ENCODE measurements around the gene RTP1. TPM values are rescaled to one million over a fixed set of nuclear protein-coding genes. Genes with fewer than 3 reads are reported as not detected.
"Not testable (repeated sequence)": the region's sequence is repeated elsewhere in the genome, so short reads cannot be mapped to it uniquely, and the experiment has no call there.

Gene RTP1
- total and polyA plus RNA-seq, 10 donors, result not detected

DNA sequence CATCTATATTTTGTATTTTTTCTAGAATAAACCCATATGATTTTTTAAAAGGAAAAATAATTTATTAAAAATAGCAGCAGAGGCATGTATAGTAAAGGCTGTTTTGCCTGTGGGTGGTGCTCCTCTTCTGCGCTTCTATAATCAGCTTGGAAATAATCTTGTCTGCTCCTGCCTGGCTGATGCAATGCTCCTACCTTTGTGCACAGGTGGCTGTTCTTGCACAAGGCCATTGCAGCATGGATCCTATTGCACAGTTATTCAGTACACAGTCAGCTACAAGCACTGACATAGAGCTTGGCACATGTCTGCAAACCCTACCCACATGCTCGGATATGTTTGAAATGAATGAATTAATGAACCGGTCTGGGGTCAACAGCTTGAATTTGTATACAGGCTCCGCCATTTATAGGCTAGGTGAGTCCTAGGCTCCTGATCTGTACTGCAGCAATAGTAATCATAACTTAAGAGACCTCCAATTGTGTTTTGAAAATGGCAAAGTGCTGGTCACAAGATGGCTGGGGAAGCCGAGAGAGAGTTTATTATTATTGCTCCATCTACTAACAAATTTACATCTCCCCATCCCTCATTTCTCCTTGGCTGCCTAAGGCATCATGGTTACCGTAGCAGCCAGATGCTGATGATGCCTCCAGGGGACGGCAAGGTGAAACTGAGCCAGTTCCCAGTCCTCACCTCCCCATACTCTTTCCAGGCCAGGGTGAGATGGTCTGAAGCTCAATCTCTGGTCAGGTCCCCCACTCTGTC, 532 bp upstream of the RTP1 start:
- intact Hi-C loops (cut with DNase I; ENCODE audit: low total_unique reads), result no loop called here
- no peak for DNase-seq
- no peak for TF ChIP-seq POLR2A (IDR thresholded peaks at IDR 0.05)
- TF ChIP-seq POLR2AphosphoS5 (IDR thresholded peaks at IDR 0.05), result no peak
- TF ChIP-seq CTCF (IDR thresholded peaks at IDR 0.05 in 8 of 11, conservative IDR thresholded peaks at IDR 0.05 in 3 of 11), result no peak
- no peaks in the 10 kb centered on the region for H3K36me3 ChIP-seq
- 77 to 91% (median 85%) methylated on average over 7 of the region's 7 CpGs for WGBS, 5 donors
- H3K27ac ChIP-seq, result no peak overlapping the region
- no peak overlapping the region for H3K4me3 ChIP-seq
- H3K27me3 ChIP-seq (replicated peaks in 1 of 7), result peaks cover 0 to 41% (median 0%) of the 10 kb centered on the region in 7 donors
- no peaks in the 10 kb centered on the region for H3K4me1 ChIP-seq
- no peaks in the 10 kb centered on the region for H3K9me3 ChIP-seq

- Histone ChIP-seq H3K36me3 (no peaks in the 10 kb centered on the region), H3K4me1 (no peaks in the 10 kb centered on the region), H3K4me3 (no peak overlapping the region), H3K27me3 (replicated peaks in 1 of 7) (peaks cover 0 to 30% (median 0%) of the 10 kb centered on the region in 7 donors), H3K27ac (no peak overlapping the region), H3K9me3 (no peaks in the 10 kb centered on the region)
- DNase-seq, result no peak
- 66 to 86% (median 79%) methylated on average over 4 of the region's 4 CpGs for WGBS, 5 donors
- intact Hi-C loops (cut with DNase I; ENCODE audit: low total_unique reads), result no loop called here
- no peak for TF ChIP-seq CTCF (IDR thresholded peaks at IDR 0.05 in 8 of 11, conservative IDR thresholded peaks at IDR 0.05 in 3 of 11)
- no peak for TF ChIP-seq POLR2AphosphoS5 (IDR thresholded peaks at IDR 0.05)
- no peak for TF ChIP-seq POLR2A (IDR thresholded peaks at IDR 0.05)
Observed at GRCh38 chr3:187198490-187198889, 1.2 kb downstream of the RTP1 start.

DNA sequence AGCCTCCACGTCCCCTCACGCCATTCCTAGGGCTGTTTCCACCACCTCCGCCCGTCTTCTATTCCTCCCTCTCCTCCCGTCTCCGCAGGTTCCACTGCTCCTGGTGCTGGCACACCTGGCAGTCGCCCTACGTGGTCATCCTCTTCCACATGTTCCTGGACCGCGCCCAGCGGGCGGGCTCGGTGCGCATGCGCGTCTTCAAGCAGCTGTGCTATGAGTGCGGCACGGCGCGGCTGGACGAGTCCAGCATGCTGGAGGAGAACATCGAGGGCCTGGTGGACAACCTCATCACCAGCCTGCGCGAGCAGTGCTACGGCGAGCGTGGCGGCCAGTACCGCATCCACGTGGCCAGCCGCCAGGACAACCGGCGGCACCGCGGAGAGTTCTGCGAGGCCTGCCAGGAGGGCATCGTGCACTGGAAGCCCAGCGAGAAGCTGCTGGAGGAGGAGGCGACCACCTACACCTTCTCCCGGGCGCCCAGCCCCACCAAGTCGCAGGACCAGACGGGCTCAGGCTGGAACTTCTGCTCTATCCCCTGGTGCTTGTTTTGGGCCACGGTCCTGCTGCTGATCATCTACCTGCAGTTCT, 2.3 kb downstream of the RTP1 start:
- H3K9me3 ChIP-seq; H3K4me3 ChIP-seq; H3K27ac ChIP-seq; H3K4me1 ChIP-seq; H3K36me3 ChIP-seq; DNase-seq; intact Hi-C loops (cut with DNase I; ENCODE audit: low total_unique reads): not testable (repeated sequence)
- H3K27me3 ChIP-seq (replicated peaks in 1 of 7), result peaks cover 0 to 23% (median 0%) of the 10 kb centered on the region in 7 donors
- WGBS, 5 donors, result 91 to 97% (median 96%) methylated on average over 38 to 44 of the region's 44 CpGs

GRCh38 chr3:187205683-187206082, 8.4 kb downstream of the RTP1 start:
- Histone ChIP-seq H3K27me3 (replicated peaks in 1 of 7) (peaks cover 0 to 12% (median 0%) of the 10 kb centered on the region in 7 donors), H3K9me3 (peaks cover 0 to 7% (median 0%) of the 10 kb centered on the region in 8 donors), H3K27ac (no peak overlapping the region), H3K36me3 (no peaks in the 10 kb centered on the region), H3K4me3 (no peak overlapping the region), H3K4me1 (peaks cover 0 to 8% (median 1%) of the 10 kb centered on the region in 6 donors)
- no peak for DNase-seq
- WGBS, 5 donors, result 54 to 72% (median 69%) methylated on average over 2 of the region's 2 CpGs
- no peak for TF ChIP-seq POLR2A (IDR thresholded peaks at IDR 0.05)
- intact Hi-C loops (cut with DNase I; ENCODE audit: low total_unique reads), result no loop called here

- H3K4me1 ChIP-seq, result peaks cover 0 to 10% (median 3%) of the 10 kb centered on the region in 6 donors
- WGBS, 5 donors, result 81 to 96% (median 85%) methylated on average over 2 of the region's 2 CpGs
- H3K27ac ChIP-seq, result no peak overlapping the region
Observed at GRCh38 chr3:187207062-187207461, 9.8 kb downstream of the RTP1 start.

More at GRCh38 chr3:187207062-187207461, 9.8 kb downstream of the RTP1 start:
- TF ChIP-seq POLR2A (IDR thresholded peaks at IDR 0.05), result no peak
- TF ChIP-seq POLR2AphosphoS5 (IDR thresholded peaks at IDR 0.05), result no peak
- TF ChIP-seq CTCF (IDR thresholded peaks at IDR 0.05 in 8 of 11, conservative IDR thresholded peaks at IDR 0.05 in 3 of 11), result no peak
- intact Hi-C loops (cut with DNase I; ENCODE audit: low total_unique reads), result no loop called here
- no peaks in the 10 kb centered on the region for H3K36me3 ChIP-seq
- H3K27me3 ChIP-seq (replicated peaks in 1 of 7), result peaks cover 0 to 10% (median 0%) of the 10 kb centered on the region in 7 donors
- H3K4me3 ChIP-seq, result no peak overlapping the region
- H3K9me3 ChIP-seq, result peaks cover 0 to 7% (median 0%) of the 10 kb centered on the region in 8 donors
- DNase-seq, result no peak

All from spleen (tissue), 11 donors.